HG03565 (cell line): Measurements from ENCODE around the gene NAA80.
A peak's percentile ranks its signal among the peaks of the same experiment; 100 is the strongest.

Experiments used
- ATAC-seq: cut with Tn5 transposase; IDR thresholded peaks from one replicate; pipeline ENCODE4 v1.9.1; 2021; ENCODE audit warnings: mild to moderate bottlenecking, moderate library complexity; ENCODE audit not compliant: unreplicated experiment

The NAA80 gene, protein sequence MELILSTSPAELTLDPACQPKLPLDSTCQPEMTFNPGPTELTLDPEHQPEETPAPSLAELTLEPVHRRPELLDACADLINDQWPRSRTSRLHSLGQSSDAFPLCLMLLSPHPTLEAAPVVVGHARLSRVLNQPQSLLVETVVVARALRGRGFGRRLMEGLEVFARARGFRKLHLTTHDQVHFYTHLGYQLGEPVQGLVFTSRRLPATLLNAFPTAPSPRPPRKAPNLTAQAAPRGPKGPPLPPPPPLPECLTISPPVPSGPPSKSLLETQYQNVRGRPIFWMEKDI

DNA sequence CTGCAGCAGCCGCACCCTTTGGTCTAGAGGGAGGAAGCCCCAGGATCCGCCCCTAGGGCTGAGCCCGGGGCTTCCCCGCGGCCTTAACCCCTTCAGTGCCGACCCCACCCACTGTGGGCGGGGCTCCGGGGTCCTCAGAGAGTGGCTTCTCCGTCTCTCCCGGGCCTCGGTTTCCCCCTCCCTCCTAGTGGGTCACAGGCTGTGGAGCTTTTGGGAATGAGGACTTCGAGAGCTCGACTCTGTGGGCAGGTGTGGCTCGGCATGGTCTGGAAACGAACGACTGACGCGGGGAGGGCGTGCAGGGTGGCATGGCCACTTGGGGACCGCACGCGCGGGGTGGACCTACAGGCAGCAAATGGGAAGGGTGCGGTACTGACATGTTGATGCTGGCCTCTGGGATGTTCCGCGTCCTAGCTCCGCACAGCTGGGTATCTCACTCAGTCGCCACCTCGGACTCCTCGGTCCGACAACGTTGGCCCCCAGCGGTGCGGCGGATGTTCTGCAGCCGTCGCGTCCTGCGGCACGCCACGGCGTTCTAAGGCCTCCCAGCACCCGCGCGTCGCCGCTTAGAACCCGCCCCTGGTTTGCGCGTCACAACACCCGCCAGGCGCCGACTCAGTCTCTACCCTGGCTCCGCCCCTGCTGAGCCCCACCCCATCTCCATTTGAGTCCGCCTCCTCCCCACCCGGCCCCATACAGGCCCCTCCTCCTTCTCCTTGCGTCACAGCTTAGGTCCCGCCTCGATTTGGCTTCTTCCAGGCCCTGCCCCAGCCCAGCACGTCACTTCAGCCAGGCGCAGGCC is at the start of gene NAA80, which contains the start of gene HYAL3:
NAA80 (minus strand) TSS at position 570 of the 802 bp plus-strand sequence. CDS start 1,942 bp downstream, outside the sequence.
HYAL3 (minus strand) TSS at position 570 of the 802 bp plus-strand sequence. CDS start 3,803 bp downstream, outside the sequence.
- peak; percentile 70 for ATAC-seq

DNA sequence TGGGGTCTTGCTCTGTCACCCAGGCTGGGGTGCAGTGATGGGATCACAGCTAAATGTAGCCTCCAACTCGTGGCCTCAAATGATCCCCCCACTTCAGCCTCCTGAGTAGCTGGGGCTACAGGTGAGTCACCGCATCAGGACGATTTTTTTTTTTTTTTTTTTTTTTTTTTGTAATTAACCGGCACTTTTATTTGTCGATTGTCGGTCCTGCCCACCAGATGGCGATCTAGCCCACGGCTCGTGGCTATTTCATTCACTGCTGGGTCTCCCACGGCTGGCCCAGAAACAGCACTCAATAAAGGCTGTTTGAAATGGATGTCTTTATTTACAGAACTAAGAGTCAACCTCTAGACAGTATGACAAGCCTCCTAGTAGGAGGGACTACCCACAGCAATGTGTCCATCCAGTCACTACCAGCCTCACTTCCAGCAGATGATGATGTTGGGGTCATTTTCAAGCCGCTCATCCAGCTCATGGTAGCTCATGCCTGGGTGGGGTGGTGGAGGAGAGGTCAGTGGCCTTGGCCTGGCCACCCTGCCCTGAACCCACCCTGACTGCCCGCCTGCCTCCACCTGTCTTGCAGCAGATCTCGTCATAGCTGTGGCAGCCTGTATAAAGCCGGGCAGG is 48.1 kb upstream of the NAA80 start:
- ATAC-seq, result no peak

DNA sequence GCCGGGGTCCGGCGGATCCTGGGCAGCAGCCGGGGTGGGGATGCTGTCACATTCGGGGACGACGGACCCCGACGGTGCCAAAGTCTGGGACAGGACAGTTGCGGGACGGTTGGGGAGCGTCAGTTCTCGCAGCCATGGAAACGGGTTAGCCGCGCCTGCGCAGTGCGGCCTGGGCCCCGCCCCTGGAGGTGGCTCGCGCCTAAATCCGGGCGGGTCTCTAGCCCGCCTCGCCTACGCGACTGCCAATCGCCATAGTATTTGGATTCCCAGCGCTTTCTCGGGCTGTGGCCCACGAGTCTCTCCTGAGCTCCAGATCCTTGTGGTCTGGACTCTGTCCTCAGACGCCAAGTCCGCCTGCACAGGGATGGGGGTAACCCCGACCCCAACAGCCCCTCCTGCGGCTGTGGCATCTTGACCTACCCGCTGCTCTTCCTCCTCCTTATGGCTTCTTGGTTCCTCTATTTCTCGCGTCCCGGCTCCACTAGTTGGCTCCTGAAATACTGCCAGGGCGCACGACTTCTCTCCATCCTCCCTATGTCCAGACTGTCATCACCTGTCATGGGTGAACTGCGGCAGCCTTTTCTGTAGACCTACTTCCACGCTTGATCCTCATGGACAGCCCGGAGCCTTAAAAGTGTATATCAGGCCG is 46.5 kb upstream of the NAA80 start, which contains the start of gene ZMYND10:
ZMYND10 (minus strand) TSS at position 147 of the 649 bp plus-strand sequence. CDS start 153 bp downstream, outside the sequence.
- ATAC-seq, result no peak

DNA sequence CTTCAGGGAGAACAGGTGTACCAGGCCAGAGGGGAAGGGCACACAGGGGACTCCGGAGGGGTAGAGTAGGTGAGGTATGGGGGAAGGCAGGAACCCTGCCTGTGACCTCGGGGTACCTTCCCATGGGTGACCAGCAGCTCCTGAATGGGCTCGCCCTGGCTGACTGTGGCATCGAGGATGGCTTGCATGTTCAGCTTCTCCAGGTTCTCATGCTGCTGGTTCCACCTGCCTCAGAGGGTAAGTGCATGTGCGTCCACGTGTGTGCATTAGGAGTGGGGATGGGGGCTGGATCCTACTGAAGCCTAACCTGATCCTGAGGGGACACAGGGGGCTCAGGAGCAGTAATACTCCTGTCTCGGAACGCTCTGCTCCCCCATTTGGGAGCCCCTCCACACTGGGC is 45.8 kb upstream of the NAA80 start:
- ATAC-seq, result no peak

DNA sequence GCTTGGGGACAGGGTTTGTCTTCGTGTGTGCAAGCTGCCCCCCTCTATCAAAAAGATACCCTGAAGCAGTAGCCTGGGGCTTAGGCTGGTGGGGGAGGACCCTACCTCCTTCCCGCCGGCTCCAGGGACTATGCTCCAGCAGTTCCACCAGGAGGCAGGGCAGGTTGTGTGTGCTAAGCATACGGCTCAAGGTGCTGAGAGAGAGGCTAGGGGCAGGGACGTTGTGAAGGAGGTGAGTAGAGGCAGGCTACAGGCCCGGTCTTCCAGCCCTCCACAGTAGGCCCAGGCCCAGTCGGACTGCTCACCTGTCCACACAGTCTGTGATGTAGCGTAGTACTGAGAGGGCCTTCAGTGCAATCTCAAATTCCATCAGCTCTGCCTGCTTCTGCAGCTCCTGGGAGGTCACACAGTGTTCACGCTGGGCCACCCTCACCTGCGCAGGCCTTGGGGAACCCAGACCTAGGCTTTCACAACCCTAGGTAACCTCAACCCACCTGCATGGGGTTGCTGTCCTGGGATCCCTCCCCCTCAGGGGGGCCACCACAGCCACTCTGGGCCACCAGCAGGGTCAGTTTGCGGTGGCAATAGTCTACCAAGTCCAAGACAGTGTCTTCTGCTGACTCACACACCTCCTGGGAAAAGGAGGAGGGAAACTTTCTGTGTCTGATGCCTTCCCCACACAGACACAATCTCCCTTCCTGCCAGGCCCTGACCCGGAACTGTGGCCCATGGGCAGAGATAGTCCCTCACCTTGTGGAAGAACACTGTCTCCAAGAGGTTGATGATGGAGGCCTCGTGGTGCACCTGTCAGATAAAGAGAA is 43.8 kb upstream of the NAA80 start:
- no peak for ATAC-seq

DNA sequence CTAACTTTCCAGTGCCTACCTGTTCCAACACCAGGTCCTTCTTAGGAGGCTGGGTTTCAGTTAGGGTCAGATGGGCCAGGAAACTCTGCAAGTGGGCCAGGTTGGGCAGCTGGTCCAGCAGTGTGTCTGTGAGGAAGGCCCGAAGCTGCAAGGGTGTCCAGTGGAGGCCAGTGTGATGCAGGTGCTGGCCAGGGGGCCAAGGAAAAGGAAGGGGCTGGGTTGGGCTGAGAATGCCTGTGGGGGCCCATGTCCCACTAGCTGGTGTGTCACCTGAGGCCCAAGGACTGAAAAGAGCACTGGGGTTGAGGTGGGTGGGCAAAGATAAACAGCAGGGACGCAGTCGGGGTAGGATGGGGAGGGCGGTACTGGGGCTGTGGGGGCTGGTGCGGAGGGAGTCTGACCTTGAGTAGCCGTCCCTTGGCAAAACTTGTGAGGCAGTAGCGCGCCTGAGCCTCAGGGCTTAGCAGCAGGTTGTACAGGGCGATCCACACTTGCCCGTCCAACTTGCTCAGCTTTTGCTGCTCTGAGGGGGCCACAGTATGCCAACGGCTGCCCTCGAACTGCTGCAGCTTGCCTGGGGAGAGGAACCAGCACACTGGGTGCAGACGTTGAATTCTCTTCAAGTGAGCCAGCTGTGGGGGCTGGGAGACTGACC is 42.9 kb upstream of the NAA80 start:
- no peak for ATAC-seq

DNA sequence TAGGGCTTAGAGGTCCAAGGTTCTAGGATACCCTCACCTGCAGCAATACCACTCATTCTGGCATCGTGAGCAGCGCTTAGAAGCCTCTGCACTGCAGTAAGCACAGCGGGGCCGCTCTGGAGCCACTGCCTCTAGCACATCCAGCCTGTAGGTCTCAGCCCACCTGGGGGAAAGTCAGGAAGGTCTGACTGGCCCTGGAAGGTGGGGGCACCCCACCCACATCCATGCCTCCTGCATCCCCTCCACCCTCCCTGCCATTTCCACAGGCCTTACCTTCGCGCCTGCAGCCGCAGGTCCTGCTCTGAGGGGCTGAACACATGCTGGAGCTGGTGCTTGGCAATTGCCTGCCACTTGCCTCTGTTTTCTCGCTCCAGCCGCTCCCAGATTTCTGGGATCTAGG is 42.3 kb upstream of the NAA80 start:
- ATAC-seq, result no peak

DNA sequence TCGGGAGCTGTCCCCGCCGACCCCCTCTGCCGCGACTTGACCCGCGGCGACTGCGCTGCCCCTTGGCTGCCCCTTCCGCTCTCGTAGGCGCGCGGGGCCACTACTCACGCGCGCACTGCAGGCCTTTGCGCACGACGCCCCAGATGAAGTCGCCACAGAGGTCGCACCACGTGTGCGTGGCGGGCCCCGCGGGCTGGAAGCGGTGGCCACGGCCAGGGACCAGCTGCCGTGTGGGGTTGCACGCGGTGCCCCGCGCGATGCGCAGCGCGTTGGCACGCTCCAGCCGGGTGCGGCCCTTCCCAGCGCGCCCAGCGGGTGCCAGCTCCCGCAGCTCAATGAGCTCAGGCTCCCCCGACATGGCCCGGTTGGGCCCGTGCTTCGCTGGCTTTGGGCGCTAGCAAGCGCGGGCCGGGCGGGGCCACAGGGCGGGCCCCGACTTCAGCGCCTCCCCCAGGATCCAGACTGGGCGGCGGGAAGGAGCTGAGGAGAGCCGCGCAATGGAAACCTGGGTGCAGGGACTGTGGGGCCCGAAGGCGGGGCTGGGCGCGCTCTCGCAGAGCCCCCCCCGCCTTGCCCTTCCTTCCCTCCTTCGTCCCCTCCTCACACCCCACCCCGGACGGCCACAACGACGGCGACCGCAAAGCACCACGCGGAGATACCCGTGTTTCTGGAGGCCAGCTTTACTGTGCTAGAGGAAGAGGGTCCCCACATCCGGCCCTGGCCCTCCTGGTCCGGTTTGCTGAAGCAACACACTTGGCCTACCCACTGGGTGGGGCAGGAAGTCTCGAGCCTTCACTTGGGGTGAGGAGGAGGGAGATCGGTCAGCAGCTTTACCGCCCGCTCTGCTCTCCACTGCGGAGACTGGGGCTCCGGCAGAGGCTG is 41.5 kb upstream of the NAA80 start, which contains the start of gene RASSF1:
RASSF1 (minus strand) TSS at position 389 of the 882 bp plus-strand sequence; CDS start at position 358, 31 bp downstream.
- ATAC-seq, result no peak

DNA sequence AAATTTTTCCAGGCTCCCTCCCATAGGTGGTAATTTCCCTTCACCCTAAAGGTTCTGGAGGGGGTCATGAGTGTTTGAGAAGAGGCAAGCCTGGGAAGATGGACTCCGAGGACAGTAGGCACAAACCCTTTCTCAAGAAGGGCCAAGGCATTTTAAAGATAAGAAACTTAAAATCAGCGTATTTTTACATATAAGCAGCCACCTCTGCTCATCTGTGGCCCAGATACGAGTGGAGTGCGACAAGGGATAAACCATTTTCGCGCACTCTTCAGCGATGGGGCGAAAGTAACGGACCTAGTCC is 40.9 kb upstream of the NAA80 start:
- no peak for ATAC-seq

DNA sequence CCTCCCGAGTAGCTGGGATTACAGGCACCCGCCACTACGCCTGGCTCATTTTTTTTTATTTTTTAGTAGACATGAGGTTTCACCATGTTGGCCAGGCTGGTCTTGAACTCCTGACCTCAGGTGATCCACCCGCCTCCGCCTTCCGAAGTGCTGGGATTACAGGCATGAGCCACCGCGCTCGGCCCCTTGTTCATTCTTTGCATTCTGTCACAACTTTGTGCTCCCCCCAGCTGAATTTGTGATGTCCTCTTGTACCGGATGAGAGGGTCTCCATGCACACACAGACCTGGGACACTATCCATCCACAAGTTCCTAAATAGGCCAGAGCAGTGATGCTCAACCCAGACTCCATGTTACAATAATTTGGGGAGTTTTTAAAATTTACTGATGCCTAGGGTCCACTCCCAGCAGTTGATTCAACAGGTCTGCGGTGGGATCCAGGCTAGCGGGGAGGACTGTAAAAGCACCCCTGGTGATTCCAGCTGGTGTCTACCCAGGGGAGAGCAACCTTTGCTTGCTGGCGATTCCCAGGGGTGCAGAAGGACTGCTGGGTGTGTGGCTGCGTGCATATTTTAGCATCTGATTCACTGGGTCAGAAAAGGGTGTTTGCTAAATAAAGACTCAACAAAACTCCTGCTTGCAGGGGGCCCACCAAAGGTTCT is 40.4 kb upstream of the NAA80 start:
- no peak for ATAC-seq

DNA sequence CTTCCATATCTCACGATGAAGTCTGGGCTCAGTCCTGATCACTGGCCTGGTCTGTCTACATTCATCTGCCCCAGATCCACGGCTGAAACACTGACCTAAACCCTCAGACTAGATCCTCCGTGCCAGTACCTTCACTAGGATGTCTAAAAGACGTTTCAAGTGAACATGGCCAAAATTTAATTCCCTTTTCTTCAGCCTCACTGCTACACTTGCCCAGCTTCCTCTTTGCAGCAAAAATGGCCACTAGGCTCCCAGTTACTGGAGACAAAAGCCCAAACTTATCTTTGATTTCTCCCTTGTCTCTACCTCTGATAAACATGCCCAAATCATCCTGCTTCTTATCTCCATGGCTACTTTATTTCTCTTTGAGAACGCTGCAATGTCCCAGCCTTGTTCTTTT is 39.8 kb upstream of the NAA80 start:
- no peak for ATAC-seq

DNA sequence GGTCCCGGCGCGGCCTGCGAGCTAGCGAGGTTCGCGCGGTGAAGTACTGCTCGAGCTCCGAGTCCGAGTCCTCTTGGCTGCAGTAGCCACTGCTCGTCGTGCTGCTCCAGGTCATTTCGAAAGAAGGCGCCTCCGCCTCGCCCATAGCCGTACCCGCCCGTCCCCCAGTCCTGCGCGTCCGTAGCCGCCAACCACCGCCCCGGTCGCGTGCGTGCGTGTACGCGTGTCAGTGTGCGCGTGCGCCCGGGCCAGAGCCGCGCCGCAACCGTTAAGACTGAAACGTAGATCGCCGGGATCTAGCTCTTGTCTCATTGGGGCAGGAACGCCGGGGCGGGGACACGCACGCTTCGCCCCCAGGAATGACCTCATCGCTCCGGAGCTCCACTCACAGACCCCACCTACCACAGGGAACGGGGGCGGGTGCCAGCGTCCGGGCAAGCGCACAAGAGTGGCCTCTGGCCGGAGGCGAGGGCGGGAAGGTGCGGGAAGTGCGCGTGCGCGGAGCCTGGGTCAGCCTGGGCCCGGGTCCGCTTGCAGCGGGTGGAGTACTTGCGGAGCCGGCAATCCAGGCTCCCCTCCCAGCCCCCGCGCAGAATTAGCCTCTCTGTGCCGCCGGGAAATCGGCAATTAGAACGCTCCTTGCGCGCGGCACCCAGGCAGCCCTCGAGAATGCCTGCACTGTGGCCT is 38.1 kb upstream of the NAA80 start:
- peak; percentile 68 for ATAC-seq

DNA sequence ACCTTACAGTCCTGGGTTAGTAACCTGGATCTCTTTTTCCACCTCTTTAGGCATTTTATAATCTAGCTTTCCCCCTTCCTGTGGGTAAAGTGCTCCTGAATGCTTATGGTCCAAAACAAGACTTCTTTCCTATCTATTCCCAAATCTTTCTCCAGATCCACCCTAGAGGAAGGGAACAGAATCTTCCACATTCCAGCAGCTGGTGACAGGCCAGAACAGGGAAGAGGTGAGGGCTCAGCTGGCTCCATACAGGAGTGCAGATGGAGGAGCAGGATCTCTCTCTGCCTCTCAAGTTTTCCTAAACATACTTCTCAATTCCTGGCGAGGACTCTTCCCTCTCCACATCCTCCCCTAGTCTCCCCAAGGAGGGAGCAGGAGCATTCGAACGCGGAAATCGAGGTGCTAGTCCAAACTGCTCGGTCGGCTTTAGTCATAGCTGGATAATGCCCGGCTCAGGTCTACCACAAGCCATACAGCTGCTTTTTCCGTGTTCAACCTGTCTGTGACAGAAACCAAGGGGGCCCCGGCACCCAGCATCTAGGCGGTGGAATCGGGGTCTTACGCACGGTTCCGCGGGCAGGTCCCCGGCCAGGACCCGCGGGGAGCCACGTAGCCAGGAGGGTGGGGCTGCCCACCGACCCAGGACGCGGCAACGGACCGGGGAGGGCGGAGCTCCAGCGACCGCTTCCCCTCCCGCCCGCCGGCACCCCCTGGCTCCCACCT is 37.4 kb upstream of the NAA80 start:
- peak; percentile 3 for ATAC-seq

DNA sequence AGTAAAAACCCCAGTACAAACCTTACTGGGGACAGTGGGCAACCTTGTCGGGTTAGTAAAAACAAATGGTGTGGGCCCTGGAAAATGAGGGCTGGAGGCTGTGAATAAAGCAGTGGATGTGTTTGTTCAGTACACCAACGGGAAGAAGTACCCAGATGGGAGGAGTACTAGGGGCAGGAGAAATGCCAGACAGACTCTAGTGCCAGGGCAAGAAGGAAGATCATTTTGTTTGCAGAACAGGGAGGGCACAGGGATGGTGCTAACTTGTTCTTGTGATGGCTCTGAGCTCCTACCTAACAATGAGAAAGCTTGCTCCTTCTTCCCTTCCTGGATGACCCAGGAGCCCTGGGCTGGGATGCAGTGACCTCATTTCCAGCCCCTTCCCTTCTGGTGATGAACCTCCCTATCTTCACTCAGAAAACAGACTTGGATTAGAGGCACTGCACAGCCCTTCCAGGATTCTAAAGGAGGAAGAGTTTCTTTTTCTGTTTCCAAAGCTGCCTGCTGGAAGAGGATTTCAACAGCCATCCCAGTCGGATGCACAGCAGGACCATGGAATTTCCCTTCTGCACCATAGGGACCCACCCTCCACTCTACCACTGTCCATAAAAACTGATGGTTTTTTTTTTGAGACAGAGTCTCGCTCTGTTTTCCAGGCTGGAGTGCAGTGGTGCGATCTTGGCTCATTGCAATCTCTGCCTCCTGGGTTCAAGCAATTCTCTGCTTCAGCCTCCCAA is 35.3 kb upstream of the NAA80 start:
- ATAC-seq, result no peak

DNA sequence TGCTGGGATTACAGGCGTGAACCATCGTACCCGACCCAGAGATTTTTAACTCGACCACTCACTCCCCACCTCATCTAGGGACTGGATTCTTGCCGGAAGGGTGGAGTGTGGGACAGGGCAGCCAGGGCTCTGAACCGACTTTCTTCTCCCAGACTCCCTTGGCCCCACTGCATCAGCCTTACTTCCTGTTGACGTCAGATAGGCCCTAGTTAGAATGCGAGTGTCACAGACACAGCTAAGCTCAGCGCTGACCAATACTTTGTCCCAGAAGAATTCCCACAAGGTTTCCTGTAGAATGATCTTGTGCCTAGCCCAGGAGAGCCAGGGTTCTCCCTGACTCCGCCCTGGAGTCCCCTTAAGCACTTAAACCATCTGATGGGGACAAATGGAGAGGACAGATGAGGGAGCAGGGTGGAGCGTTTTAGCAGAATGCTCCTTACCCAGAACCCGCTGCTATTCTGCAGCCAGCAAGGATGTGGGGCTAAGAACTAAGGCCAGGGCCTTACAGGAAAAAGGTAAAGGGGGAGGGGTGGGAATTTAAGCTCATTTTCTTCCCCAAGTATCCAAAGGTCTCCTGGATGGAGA is 34.6 kb upstream of the NAA80 start:
- ATAC-seq, result no peak

DNA sequence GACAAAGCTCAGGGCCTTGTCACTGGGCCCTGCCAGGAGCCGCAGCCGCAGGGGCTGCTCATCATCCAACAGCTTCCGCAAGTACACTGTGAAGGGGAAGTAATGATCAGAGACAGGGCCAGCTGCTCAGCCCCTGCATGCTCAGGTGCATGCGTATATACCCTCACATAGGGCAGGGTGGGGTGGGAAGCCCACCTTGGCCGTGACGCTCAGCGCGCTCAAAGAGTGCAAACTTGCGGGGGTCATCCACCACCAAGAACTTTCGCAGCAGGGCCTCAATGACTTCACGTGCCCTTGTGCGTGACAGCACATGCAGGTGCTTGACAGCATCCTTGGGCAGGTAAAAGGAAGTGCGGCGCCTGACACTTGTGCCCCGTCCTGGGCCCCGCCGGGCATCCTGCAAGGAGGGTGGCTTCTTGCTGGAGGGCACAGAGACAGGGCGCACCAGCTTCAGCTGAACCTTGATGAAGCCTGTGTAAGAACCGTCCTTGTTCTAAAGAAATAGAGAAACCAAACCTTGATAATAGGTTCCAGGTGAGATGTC is 32.2 kb upstream of the NAA80 start:
- no peak for ATAC-seq
